ENCODE data around the gene CSRP2. TPM values are rescaled to one million over a fixed set of nuclear protein-coding genes. Genes with fewer than 3 reads are reported as not detected.

Gene CSRP2
- total RNA-seq, 4 donors from 2014 or later = 46.1 to 129 (median 74.8) TPM

GRCh38 chr12:76883811-76884210, 5.0 kb upstream of the CSRP2 start:
- H3K4me3 ChIP-seq = no peak overlapping the region
- H3K27ac ChIP-seq (replicated peaks in 1 of 4) = no peak overlapping the region
- H3K9me3 ChIP-seq = no peaks in the 10 kb centered on the region
- no peaks in the 10 kb centered on the region for H3K27me3 ChIP-seq
- H3K36me3 ChIP-seq = no peaks in the 10 kb centered on the region
- intact Hi-C loops (cut with DNase I) = no loop called here
- 54% methylated on average over 2 of the region's 2 CpGs for WGBS
- no peak for DNase-seq (ENCODE audit: extremely low spot score)
- TF ChIP-seq, protein P1, sequence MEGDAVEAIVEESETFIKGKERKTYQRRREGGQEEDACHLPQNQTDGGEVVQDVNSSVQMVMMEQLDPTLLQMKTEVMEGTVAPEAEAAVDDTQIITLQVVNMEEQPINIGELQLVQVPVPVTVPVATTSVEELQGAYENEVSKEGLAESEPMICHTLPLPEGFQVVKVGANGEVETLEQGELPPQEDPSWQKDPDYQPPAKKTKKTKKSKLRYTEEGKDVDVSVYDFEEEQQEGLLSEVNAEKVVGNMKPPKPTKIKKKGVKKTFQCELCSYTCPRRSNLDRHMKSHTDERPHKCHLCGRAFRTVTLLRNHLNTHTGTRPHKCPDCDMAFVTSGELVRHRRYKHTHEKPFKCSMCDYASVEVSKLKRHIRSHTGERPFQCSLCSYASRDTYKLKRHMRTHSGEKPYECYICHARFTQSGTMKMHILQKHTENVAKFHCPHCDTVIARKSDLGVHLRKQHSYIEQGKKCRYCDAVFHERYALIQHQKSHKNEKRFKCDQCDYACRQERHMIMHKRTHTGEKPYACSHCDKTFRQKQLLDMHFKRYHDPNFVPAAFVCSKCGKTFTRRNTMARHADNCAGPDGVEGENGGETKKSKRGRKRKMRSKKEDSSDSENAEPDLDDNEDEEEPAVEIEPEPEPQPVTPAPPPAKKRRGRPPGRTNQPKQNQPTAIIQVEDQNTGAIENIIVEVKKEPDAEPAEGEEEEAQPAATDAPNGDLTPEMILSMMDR (IDR thresholded peaks at IDR 0.05) = no peak
- peak in 1 of 2 donors; percentile 20 for TF ChIP-seq POLR2AphosphoS5 (IDR thresholded peaks at IDR 0.05)
- H3K4me1 ChIP-seq = peaks cover 6 to 12% (median 10%) of the 10 kb centered on the region in 4 donors

- WGBS = 92% methylated on average over 6 of the region's 6 CpGs
Measured at GRCh38 chr12:76883151-76883550, 4.3 kb upstream of the CSRP2 start.

GRCh38 chr12:76882367-76882766, 3.5 kb upstream of the CSRP2 start:
- TF ChIP-seq, protein P1 (IDR thresholded peaks at IDR 0.05) = no peak
- TF ChIP-seq EP300 (IDR thresholded peaks at IDR 0.05) (no peak), POLR2AphosphoS5 (IDR thresholded peaks at IDR 0.05) (no peak), POLR2A (IDR thresholded peaks at IDR 0.05; ENCODE audit: low read depth) (no peak)
- WGBS = 95% methylated on average over 1 of the region's 1 CpG
- Histone ChIP-seq H3K27me3 (no peaks in the 10 kb centered on the region), H3K36me3 (no peaks in the 10 kb centered on the region), H3K9me3 (no peaks in the 10 kb centered on the region), H3K4me1 (peaks cover 10 to 22% (median 16%) of the 10 kb centered on the region in 4 donors), H3K27ac (replicated peaks in 1 of 4) (no peak overlapping the region), H3K4me3 (no peak overlapping the region)
- DNase-seq (ENCODE audit: extremely low spot score) = no peak
- intact Hi-C loops (cut with DNase I) = no loop called here

More at GRCh38 chr12:76883151-76883550, 4.3 kb upstream of the CSRP2 start:
- TF ChIP-seq, protein P1 (IDR thresholded peaks at IDR 0.05) = no peak
- no peak for TF ChIP-seq EP300 (IDR thresholded peaks at IDR 0.05)
- no peak for TF ChIP-seq POLR2A (IDR thresholded peaks at IDR 0.05; ENCODE audit: low read depth)
- no peak for TF ChIP-seq POLR2AphosphoS5 (IDR thresholded peaks at IDR 0.05)
- no peaks in the 10 kb centered on the region for H3K9me3 ChIP-seq
- H3K4me3 ChIP-seq = no peak overlapping the region
- H3K27me3 ChIP-seq = no peaks in the 10 kb centered on the region
- peaks cover 6 to 14% (median 11%) of the 10 kb centered on the region in 4 donors for H3K4me1 ChIP-seq
- no peak overlapping the region for H3K27ac ChIP-seq (replicated peaks in 1 of 4)
- intact Hi-C loops (cut with DNase I) = no loop called here
- no peaks in the 10 kb centered on the region for H3K36me3 ChIP-seq
- no peak for DNase-seq (ENCODE audit: extremely low spot score)

DNA sequence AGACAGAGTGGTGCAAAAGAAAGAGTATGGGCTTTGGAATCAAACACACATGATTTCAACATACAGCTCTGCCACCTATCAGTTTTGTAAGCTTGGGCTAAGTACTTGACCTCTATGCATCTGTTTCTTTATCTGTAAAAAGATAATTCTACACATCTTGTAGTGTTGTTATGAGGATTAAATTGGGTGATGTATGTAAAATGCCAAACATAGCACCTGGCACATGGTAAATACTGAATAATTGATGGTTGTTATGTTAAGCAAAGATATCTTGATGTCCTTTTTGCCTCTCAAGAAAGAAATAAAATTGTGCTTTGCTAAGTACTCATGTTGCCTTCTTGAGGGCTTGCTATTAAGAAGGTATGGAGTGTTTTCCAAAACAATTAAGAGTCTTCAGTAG, 2.3 kb upstream of the CSRP2 start:
- no peak for DNase-seq (ENCODE audit: extremely low spot score)
- Histone ChIP-seq H3K27me3 (no peaks in the 10 kb centered on the region), H3K27ac (replicated peaks in 1 of 4) (no peak overlapping the region), H3K4me1 (peaks cover 13 to 34% (median 25%) of the 10 kb centered on the region in 4 donors), H3K9me3 (no peaks in the 10 kb centered on the region), H3K4me3 (no peak overlapping the region), H3K36me3 (no peaks in the 10 kb centered on the region)
- no peak for TF ChIP-seq POLR2A (IDR thresholded peaks at IDR 0.05; ENCODE audit: low read depth)
- TF ChIP-seq, protein P1 (IDR thresholded peaks at IDR 0.05) = no peak
- intact Hi-C loops (cut with DNase I) = no loop called here

DNA sequence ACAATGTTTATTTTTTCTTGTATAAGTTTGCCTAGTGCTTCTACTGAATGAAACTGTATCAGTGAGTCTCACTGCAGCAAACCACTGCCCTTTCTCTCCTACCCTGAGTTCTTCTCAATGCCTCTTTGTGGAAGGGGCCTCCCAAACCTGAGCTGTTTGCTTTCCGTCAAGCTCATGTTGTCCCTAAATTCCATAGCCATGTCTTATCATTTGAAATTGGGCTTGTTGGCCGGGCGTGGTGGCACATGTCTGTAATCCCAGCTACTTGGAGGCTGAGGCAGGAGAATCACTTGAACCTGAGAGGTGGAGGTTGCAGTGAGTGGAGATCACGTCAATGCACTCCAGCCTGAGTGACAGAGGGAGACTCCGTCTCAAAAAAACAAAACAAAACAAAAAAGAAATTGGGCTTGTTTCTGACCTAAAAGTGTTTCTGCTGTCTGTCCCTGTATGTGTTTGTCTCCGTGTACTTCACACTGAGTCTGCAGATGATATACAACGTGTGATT, 1.8 kb upstream of the CSRP2 start:
- H3K4me1 ChIP-seq = peaks cover 13 to 40% (median 30%) of the 10 kb centered on the region in 4 donors
- peak overlapping the region; percentile 9 to 96 (median 92) for H3K27ac ChIP-seq (replicated peaks in 1 of 4)
- TF ChIP-seq, protein P1 (IDR thresholded peaks at IDR 0.05) = no peak
- TF ChIP-seq EP300 (IDR thresholded peaks at IDR 0.05) (no peak), POLR2A (IDR thresholded peaks at IDR 0.05; ENCODE audit: low read depth) (no peak), POLR2AphosphoS5 (IDR thresholded peaks at IDR 0.05) (no peak)
- DNase-seq (ENCODE audit: extremely low spot score) = peak; percentile 64
- no peak overlapping the region for H3K4me3 ChIP-seq
- H3K9me3 ChIP-seq = no peaks in the 10 kb centered on the region
- intact Hi-C loops (cut with DNase I) = no loop called here
- WGBS = 92% methylated on average over 7 of the region's 7 CpGs
- H3K27me3 ChIP-seq = no peaks in the 10 kb centered on the region
- H3K36me3 ChIP-seq = no peaks in the 10 kb centered on the region
